SK-N-SH treated with all-trans-retinoic acid at 6 μM for 48 hours (cell line): ENCODE data around the gene CPNE7.

Experiments used
- ATAC-seq: fragments of 200-7000 bp; cut with Tn5 transposase; 3 replicates; pipeline ENCODE4 v1.9.1; 2020; ENCODE audit warnings: mild to moderate bottlenecking, moderate library complexity
- ARNTL ChIP-seq: fragments of 450-650 bp; formaldehyde crosslinking; IDR thresholded peaks from 2 replicates; pipeline ENCODE4 v1.5.0; 2020; ENCODE audit warnings: low read depth, mild to moderate bottlenecking, moderate library complexity, borderline replicate concordance
- BACH2 ChIP-seq: fragments of 250-450 bp; sonication (Bioruptor Pico); IDR thresholded peaks from 2 replicates; pipeline ENCODE4 v1.9.0; 2021; ENCODE audit warnings: mild to moderate bottlenecking, borderline replicate concordance
- CSDC2 ChIP-seq: fragments of 250-450 bp; sonication (Bioruptor Pico); IDR thresholded peaks from 2 replicates; pipeline ENCODE4 v1.5.0; 2020; ENCODE audit warnings: mild to moderate bottlenecking, moderate library complexity
- ESRRG ChIP-seq: fragments of 250-450 bp; sonication (Bioruptor Pico); IDR thresholded peaks from 2 replicates; pipeline ENCODE4 v1.6.1; 2021; ENCODE audit warnings: mild to moderate bottlenecking
- GLIS3 ChIP-seq: fragments of 250-450 bp; sonication (Bioruptor Pico); IDR thresholded peaks from 2 replicates; pipeline ENCODE4 v1.5.0; 2020; ENCODE audit warnings: mild to moderate bottlenecking, moderate library complexity
- ISL1 ChIP-seq: fragments of 250-450 bp; sonication (Bioruptor Pico); IDR thresholded peaks from 2 replicates; pipeline ENCODE4 v2.1.2; 2022; ENCODE audit warnings: mild to moderate bottlenecking, moderate library complexity
- OSR1 ChIP-seq: fragments of 250-450 bp; sonication (Bioruptor Pico); IDR thresholded peaks from 2 replicates; pipeline ENCODE4 v1.8.0; 2022; ENCODE audit warnings: moderate library complexity, mild to moderate bottlenecking, inconsistent platforms
- RARB ChIP-seq: fragments of 250-450 bp; sonication (Bioruptor Pico); IDR thresholded peaks from 2 replicates; pipeline ENCODE4 v1.8.0; 2021; ENCODE audit warnings: mild to moderate bottlenecking, moderate library complexity
- SNAI2 ChIP-seq: fragments of 250-450 bp; sonication (Bioruptor Pico); IDR thresholded peaks from 2 replicates; pipeline ENCODE4 v1.5.0; 2020; ENCODE audit warnings: mild to moderate bottlenecking, moderate library complexity
- TCF4 ChIP-seq: fragments of 250-450 bp; sonication (Bioruptor Pico); IDR thresholded peaks from 2 replicates; pipeline ENCODE4 v1.8.0; 2021; ENCODE audit warnings: mild to moderate bottlenecking, moderate library complexity, borderline replicate concordance
- TSHZ2 ChIP-seq: fragments of 250-450 bp; sonication (Bioruptor Pico); IDR thresholded peaks from 2 replicates; pipeline ENCODE4 v1.5.0; 2020; ENCODE audit warnings: mild to moderate bottlenecking, moderate library complexity
- ZC3H10 ChIP-seq: fragments of 250-450 bp; sonication (Bioruptor Pico); IDR thresholded peaks from 2 replicates; pipeline ENCODE4 v1.5.1; 2021; ENCODE audit warnings: mild to moderate bottlenecking, moderate library complexity
- ZFP3 ChIP-seq: fragments of 250-450 bp; sonication (Bioruptor Pico); IDR thresholded peaks from 2 replicates; pipeline ENCODE4 v1.5.0; 2020; ENCODE audit warnings: mild to moderate bottlenecking, moderate library complexity
- ZFP30 ChIP-seq: fragments of 450-650 bp; formaldehyde crosslinking; IDR thresholded peaks from 2 replicates; pipeline ENCODE4 v1.5.0; 2022; ENCODE audit warnings: mild to moderate bottlenecking, moderate library complexity
- ZNF565 ChIP-seq: fragments of 450-650 bp; formaldehyde crosslinking; conservative IDR thresholded peaks from 2 replicates; pipeline ENCODE4 v1.5.0; 2020; ENCODE audit warnings: low read depth, mild to moderate bottlenecking, moderate library complexity
- ZNF70 ChIP-seq: fragments of 450-650 bp; formaldehyde crosslinking; IDR thresholded peaks from 2 replicates; pipeline ENCODE4 v1.5.0; 2020; ENCODE audit warnings: mild to moderate bottlenecking, moderate library complexity
- ZNF8 ChIP-seq: fragments of 450-650 bp; formaldehyde crosslinking; IDR thresholded peaks from 2 replicates; pipeline ENCODE4 v1.5.0; 2020; ENCODE audit warnings: mild to moderate bottlenecking, moderate library complexity
- TF ChIP-seq, protein P1 (sequence below): fragments of 250-450 bp; sonication (Bioruptor Pico); IDR thresholded peaks from 2 replicates; pipeline ENCODE4 v1.5.1; 2020; ENCODE audit warnings: low read depth, mild to moderate bottlenecking, moderate library complexity
- TF ChIP-seq, protein P2 (sequence below): fragments of 250-450 bp; sonication (Bioruptor Pico); IDR thresholded peaks from 2 replicates; pipeline ENCODE4 v1.8.0; 2020; ENCODE audit warnings: mild to moderate bottlenecking, moderate library complexity, borderline replicate concordance
- TF ChIP-seq, protein P3 (sequence below): fragments of 250-450 bp; sonication (Bioruptor Pico); IDR thresholded peaks from 2 replicates; pipeline ENCODE4 v1.5.1; 2021; ENCODE audit warnings: mild to moderate bottlenecking, moderate library complexity
- TF ChIP-seq, protein P4 (sequence below): fragments of 250-450 bp; sonication (Bioruptor Pico); IDR thresholded peaks from 2 replicates; pipeline ENCODE4 v1.8.0; 2021; ENCODE audit warnings: low read depth, mild to moderate bottlenecking, moderate library complexity, borderline replicate concordance

Gene CPNE7

DNA sequence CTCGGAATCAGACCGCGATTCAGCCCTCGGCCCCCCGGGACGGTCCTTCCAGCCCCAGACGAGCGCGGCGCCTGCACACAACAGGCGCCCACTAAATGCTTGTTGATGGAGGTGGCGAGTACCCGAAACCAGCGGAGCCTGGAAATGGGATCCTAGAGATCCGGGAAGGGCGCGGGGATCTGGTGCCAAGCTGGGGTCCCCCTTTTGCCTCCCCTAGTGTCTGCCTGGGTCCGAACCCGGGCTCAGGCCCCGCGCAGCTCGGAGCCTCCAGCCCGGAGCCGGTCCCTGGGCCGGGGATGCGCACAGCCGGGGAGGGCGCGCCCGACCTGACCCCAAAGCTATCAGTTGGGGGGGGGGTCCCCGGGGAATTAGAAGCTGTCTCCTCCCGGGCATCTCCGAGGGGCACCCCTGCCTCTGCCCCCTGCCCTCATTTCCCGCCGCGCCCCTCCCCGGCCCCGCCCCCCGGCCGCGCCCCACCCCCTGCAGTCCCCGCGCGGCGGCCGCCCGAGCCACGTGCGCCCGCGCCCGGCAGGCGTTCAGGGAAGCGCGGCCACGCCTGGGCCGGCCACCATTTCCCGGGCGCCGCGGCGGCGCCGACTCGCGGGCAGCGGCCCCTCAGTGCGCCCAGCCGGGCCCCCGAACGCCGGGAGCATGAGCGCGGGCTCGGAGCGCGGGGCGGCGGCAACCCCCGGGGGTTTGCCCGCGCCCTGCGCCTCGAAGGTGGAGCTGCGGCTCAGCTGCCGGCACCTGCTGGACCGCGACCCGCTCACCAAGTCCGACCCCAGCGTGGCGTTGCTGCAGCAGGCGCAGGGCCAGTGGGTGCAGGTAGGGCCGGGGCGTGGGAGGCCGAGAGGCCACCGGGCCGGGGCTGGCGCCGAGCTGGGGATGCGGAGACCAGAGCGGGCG lies at the start of gene CPNE7:
TSS of gene CPNE7 (plus strand) at position 512 of the 906 bp plus-strand sequence. CDS start at position 652, 140 bp downstream.
- no peak for ATAC-seq
- no peak for TF ChIP-seq ZFP3 (CRISPR knock-in tag)
- no peak for TF ChIP-seq OSR1
- TF ChIP-seq, protein P1, sequence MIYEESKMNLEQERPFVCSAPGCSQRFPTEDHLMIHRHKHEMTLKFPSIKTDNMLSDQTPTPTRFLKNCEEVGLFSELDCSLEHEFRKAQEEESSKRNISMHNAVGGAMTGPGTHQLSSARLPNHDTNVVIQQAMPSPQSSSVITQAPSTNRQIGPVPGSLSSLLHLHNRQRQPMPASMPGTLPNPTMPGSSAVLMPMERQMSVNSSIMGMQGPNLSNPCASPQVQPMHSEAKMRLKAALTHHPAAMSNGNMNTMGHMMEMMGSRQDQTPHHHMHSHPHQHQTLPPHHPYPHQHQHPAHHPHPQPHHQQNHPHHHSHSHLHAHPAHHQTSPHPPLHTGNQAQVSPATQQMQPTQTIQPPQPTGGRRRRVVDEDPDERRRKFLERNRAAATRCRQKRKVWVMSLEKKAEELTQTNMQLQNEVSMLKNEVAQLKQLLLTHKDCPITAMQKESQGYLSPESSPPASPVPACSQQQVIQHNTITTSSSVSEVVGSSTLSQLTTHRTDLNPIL: no peak
- TF ChIP-seq ISL1 (CRISPR knock-in tag): no peak
- TF ChIP-seq, protein P2, sequence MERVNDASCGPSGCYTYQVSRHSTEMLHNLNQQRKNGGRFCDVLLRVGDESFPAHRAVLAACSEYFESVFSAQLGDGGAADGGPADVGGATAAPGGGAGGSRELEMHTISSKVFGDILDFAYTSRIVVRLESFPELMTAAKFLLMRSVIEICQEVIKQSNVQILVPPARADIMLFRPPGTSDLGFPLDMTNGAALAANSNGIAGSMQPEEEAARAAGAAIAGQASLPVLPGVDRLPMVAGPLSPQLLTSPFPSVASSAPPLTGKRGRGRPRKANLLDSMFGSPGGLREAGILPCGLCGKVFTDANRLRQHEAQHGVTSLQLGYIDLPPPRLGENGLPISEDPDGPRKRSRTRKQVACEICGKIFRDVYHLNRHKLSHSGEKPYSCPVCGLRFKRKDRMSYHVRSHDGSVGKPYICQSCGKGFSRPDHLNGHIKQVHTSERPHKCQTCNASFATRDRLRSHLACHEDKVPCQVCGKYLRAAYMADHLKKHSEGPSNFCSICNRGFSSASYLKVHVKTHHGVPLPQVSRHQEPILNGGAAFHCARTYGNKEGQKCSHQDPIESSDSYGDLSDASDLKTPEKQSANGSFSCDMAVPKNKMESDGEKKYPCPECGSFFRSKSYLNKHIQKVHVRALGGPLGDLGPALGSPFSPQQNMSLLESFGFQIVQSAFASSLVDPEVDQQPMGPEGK (CRISPR knock-in tag): no peak
- TF ChIP-seq SNAI2: no peak
- TF ChIP-seq ZNF70: no peak
- TF ChIP-seq, protein P3, sequence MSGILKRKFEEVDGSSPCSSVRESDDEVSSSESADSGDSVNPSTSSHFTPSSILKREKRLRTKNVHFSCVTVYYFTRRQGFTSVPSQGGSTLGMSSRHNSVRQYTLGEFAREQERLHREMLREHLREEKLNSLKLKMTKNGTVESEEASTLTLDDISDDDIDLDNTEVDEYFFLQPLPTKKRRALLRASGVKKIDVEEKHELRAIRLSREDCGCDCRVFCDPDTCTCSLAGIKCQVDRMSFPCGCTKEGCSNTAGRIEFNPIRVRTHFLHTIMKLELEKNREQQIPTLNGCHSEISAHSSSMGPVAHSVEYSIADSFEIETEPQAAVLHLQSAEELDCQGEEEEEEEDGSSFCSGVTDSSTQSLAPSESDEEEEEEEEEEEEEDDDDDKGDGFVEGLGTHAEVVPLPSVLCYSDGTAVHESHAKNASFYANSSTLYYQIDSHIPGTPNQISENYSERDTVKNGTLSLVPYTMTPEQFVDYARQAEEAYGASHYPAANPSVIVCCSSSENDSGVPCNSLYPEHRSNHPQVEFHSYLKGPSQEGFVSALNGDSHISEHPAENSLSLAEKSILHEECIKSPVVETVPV: no peak
- TF ChIP-seq ARNTL (CRISPR knock-in tag): no peak
- TF ChIP-seq CSDC2 (CRISPR knock-in tag): no peak
- no peak for TF ChIP-seq TSHZ2 (CRISPR knock-in tag)
- TF ChIP-seq, all 23 proteins: peak for 0

- no peak for TF ChIP-seq ZC3H10 (CRISPR knock-in tag)
- TF ChIP-seq TCF4 (CRISPR knock-in tag): no peak
- no peak for TF ChIP-seq ZFP3 (CRISPR knock-in tag)
- no peak for TF ChIP-seq ZNF565 (CRISPR knock-in tag)
- no peak for TF ChIP-seq ZNF70
- no peak for TF ChIP-seq OSR1
- TF ChIP-seq ZNF8 (CRISPR knock-in tag): no peak
- TF ChIP-seq CSDC2 (CRISPR knock-in tag): no peak
- TF ChIP-seq GLIS3: no peak
- TF ChIP-seq, protein P1: no peak
- TF ChIP-seq RARB (CRISPR knock-in tag): no peak
Observed at GRCh38 chr16:89529097-89529496, 46.5 kb upstream of the CPNE7 start.

DNA sequence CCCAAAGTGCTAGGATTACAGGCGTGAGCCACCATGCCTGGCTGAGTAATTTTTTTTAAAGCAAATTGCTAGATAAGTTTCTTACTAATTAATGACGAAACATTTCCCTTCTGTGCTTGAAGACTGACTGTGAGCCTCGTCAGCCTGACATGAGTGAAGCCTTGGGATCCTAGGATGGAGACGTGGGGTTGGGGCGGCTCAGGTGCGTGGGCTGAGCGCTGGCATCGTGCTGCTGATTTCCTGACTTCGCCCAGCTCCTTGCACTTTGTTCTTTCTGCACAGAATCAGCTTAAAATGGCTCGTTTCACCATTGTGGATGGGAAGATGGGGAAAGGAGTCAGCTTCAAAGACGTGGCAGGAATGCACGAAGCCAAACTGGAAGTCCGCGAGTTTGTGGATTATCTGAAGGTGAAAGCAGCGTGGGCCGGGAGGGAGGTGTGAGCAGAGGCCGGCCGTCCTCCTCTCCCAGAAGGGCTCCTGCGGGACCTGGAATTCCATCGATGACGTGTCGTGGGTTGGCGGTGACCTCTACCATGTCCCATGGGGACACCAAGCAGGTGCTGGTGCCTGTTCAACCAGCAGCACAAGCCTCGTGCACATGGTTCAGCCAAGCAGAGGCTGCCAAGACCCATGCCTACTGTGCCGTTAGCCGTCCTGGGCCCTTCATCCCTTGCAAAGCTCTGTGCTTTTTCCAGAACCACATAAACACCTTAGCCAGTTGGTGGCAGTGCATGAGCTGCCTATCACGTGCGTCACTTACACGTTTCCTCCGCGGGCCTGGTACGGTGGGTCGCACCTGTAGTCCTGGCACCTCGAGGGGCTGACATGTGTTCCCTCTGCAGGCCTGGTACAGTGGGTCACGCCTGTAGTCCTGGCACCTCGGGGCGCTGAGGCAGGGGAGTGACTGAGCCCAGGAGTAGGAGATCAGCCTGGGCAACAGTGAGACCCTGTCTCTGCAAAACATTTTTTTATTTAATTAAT lies 44.9 kb upstream of the CPNE7 start:
- no peak for ATAC-seq
- TF ChIP-seq, protein P1: no peak
- TF ChIP-seq ZFP30 (CRISPR knock-in tag) (no peak), GLIS3 (no peak), ESRRG (CRISPR knock-in tag) (no peak), CSDC2 (CRISPR knock-in tag) (no peak), SNAI2 (no peak), ZNF70 (no peak), BACH2 (no peak), ZFP3 (CRISPR knock-in tag) (no peak), ZNF8 (CRISPR knock-in tag) (no peak), ARNTL (CRISPR knock-in tag) (no peak)
- TF ChIP-seq, protein P4, sequence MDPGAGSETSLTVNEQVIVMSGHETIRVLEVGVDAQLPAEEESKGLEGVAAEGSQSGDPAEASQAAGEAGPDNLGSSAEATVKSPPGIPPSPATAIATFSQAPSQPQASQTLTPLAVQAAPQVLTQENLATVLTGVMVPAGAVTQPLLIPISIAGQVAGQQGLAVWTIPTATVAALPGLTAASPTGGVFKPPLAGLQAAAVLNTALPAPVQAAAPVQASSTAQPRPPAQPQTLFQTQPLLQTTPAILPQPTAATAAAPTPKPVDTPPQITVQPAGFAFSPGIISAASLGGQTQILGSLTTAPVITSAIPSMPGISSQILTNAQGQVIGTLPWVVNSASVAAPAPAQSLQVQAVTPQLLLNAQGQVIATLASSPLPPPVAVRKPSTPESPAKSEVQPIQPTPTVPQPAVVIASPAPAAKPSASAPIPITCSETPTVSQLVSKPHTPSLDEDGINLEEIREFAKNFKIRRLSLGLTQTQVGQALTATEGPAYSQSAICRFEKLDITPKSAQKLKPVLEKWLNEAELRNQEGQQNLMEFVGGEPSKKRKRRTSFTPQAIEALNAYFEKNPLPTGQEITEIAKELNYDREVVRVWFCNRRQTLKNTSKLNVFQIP: no peak
- TF ChIP-seq, protein P3: no peak

More at GRCh38 chr16:89529097-89529496, 46.5 kb upstream of the CPNE7 start:
- ATAC-seq: no peak
